Gastrocnemius medialis (tissue), 4 donors: ENCODE measurements around the gene NT5C1A. TPM values are rescaled to one million over a fixed set of nuclear protein-coding genes. Genes with fewer than 3 reads are reported as not detected.

ENCODE experiments used
- ATAC-seq, 2 donors: fragments of 150-250 bp; one replicate each; pipeline ENCODE4 v1.9.1; 2016
- DNase-seq, 2 donors: peaks; one replicate each; pipeline ENCODE4 v3.0.0-alpha.2; 2019
- H3K27ac ChIP-seq, 4 donors: fragments of 200-600 bp; sonication (generic); 1 replicate in 1 of 4; 2 replicates in 3 of 4; pipeline ENCODE4 v1.5.1; 2016 to 2018; ENCODE audit warnings: mild to moderate bottlenecking in 2 of 4, moderate library complexity in 1 of 4
- H3K27me3 ChIP-seq, 3 donors: fragments of 200-600 bp; sonication (generic) in 2 of 3; 1 replicate in 1 of 3; 2 replicates in 2 of 3; pipeline versions ENCODE4 v1.5.1 to v1.6.0; 2016 to 2019; ENCODE audit warnings: mild to moderate bottlenecking in 1 of 3, moderate library complexity in 1 of 3
- H3K36me3 ChIP-seq, 2 donors: fragments of 200-600 bp; sonication (generic) in 1 of 2; one replicate each; pipeline ENCODE4 v1.5.1; 2017 to 2018
- H3K4me1 ChIP-seq, 2 donors: fragments of 200-600 bp; sonication (generic) in 1 of 2; one replicate each; pipeline ENCODE4 v1.5.1; 2016 to 2017; ENCODE audit warnings: mild to moderate bottlenecking in 2 of 2
- H3K4me3 ChIP-seq, 4 donors: fragments of 200-600 bp; sonication (generic) in 3 of 4; 1 replicate in 1 of 4; 2 replicates in 3 of 4; pipeline ENCODE4 v1.5.1; 2016 to 2019; ENCODE audit warnings: mild to moderate bottlenecking in 2 of 4
- H3K9me3 ChIP-seq, 3 donors: fragments of 200-600 bp; sonication (generic) in 2 of 3; 1 replicate in 1 of 3; 2 replicates in 2 of 3; pipeline ENCODE4 v1.5.1; 2016 to 2019
- CTCF ChIP-seq, 5 experiments: fragments of 450-650 bp in 3 of 5; fragments of 200-600 bp in 2 of 5; sonication (generic) in 2 of 5; IDR thresholded peaks in 4 of 5; conservative IDR thresholded peaks in 1 of 5; 1 replicate in 4 of 5; 2 replicates in 1 of 5; pipeline ENCODE4 v1.5.1; 2016 to 2019; ENCODE audit warnings: antibody characterized with exemption in 5 of 5, mild to moderate bottlenecking in 3 of 5, moderate library complexity in 3 of 5
- POLR2A ChIP-seq, 2 donors: fragments of 450-650 bp; IDR thresholded peaks; one replicate each; pipeline ENCODE4 v1.6.1; 2017; ENCODE audit warnings: antibody characterized with exemption in 2 of 2, mild to moderate bottlenecking in 2 of 2, moderate library complexity in 2 of 2
- in situ Hi-C, 4 donors: fragments of 200-750 bp; cut with MboI; loops; one replicate each; pipeline versions ENCODE4 v1.15.0 to v1.8.0; 2017; ENCODE audit warnings: low sequenced_read_pairs in 4 of 4
- intact Hi-C: fragments of 100-400 bp; cut with DNase I; formaldehyde crosslinking; loops from one replicate; pipeline ENCODE4 v1.15.1; 2023; ENCODE audit warnings: low total_unique reads
- total RNA-seq, 4 donors: library from RNA; depleted of rRNA; stranded (reverse); fragments of >200 nt; gene quantifications; one replicate each; pipeline versions ENCODE4 v1.1.0 to v1.2.3, GENCODE V29; 2016

Gene NT5C1A
- total RNA-seq, 4 donors from 2014 or later: 10.8 to 85.5 (median 59.9) TPM

GRCh38 chr1:39652105-39652504 is 19.8 kb downstream of the NT5C1A start:
- intact Hi-C loops: no loop called here
- no peaks in the 10 kb centered on the region for H3K27me3 ChIP-seq
- TF ChIP-seq CTCF (IDR thresholded peaks at IDR 0.05 in 4 of 5, conservative IDR thresholded peaks at IDR 0.05 in 1 of 5): no peak
- TF ChIP-seq POLR2A (IDR thresholded peaks at IDR 0.05): no peak
- in situ Hi-C loops: loop anchor here (5.0 to 10.0 kb wide), 4 partner anchors 45 to 70 kb away; no protein-coding TSS in a partner anchor
- H3K9me3 ChIP-seq: no peaks in the 10 kb centered on the region
- H3K27ac ChIP-seq: peak overlapping the region; percentile 76 to 85 (median 80)
- H3K4me1 ChIP-seq: peaks cover 22 to 38% of the 10 kb centered on the region in 2 donors
- DNase-seq: no peak
- no peak for ATAC-seq
- no peaks in the 10 kb centered on the region for H3K36me3 ChIP-seq
- no peak overlapping the region for H3K4me3 ChIP-seq

GRCh38 chr1:39650431-39650830 is 21.5 kb downstream of the NT5C1A start:
- intact Hi-C loops (no loop called here), in situ Hi-C loops (loop anchor here (5.0 to 10.0 kb wide), 4 partner anchors 43 to 72 kb away; no protein-coding TSS in a partner anchor)
- ATAC-seq (no peak), DNase-seq (peak in 1 of 2 donors; percentile 43)
- Histone ChIP-seq H3K36me3 (no peaks in the 10 kb centered on the region), H3K4me1 (peaks cover 29 to 32% of the 10 kb centered on the region in 2 donors), H3K27ac (no peak overlapping the region), H3K4me3 (no peak overlapping the region), H3K9me3 (no peaks in the 10 kb centered on the region), H3K27me3 (no peaks in the 10 kb centered on the region)
- no peak for TF ChIP-seq CTCF (IDR thresholded peaks at IDR 0.05 in 4 of 5, conservative IDR thresholded peaks at IDR 0.05 in 1 of 5)

GRCh38 chr1:39649636-39650185 is 22.2 kb downstream of the NT5C1A start:
- Histone ChIP-seq H3K36me3 (no peaks in the 10 kb centered on the region), H3K27me3 (no peaks in the 10 kb centered on the region), H3K4me3 (no peak overlapping the region), H3K27ac (no peak overlapping the region), H3K4me1 (peaks cover 27 to 31% of the 10 kb centered on the region in 2 donors), H3K9me3 (no peaks in the 10 kb centered on the region)
- ATAC-seq (no peak), DNase-seq (no peak)
- in situ Hi-C loops: loop anchor here (5.0 to 10.0 kb wide), 4 partner anchors 42 to 73 kb away; no protein-coding TSS in a partner anchor
- intact Hi-C loops: no loop called here
- TF ChIP-seq POLR2A (IDR thresholded peaks at IDR 0.05): no peak

GRCh38 chr1:39648496-39648895 is 23.4 kb downstream of the NT5C1A start:
- TF ChIP-seq CTCF (IDR thresholded peaks at IDR 0.05 in 4 of 5, conservative IDR thresholded peaks at IDR 0.05 in 1 of 5) (no peak), POLR2A (IDR thresholded peaks at IDR 0.05) (no peak)
- DNase-seq: no peak
- in situ Hi-C loops (no loop called here), intact Hi-C loops (no loop called here)
- Histone ChIP-seq H3K27me3 (no peaks in the 10 kb centered on the region), H3K4me3 (no peak overlapping the region), H3K4me1 (peaks cover 19 to 21% of the 10 kb centered on the region in 2 donors), H3K36me3 (no peaks in the 10 kb centered on the region), H3K27ac (peak overlapping the region in 1 of 4 donors; percentile 73), H3K9me3 (no peaks in the 10 kb centered on the region)
- no peak for ATAC-seq

GRCh38 chr1:39647247-39647646 is 24.7 kb downstream of the NT5C1A start:
- H3K9me3 ChIP-seq: no peaks in the 10 kb centered on the region
- intact Hi-C loops: no loop called here
- peak overlapping the region; percentile 48 to 74 (median 66) for H3K27ac ChIP-seq
- DNase-seq (no peak), ATAC-seq (no peak)
- H3K27me3 ChIP-seq: no peaks in the 10 kb centered on the region
- H3K4me1 ChIP-seq: peaks cover 18 to 19% of the 10 kb centered on the region in 2 donors
- H3K4me3 ChIP-seq: no peak overlapping the region
- TF ChIP-seq POLR2A (IDR thresholded peaks at IDR 0.05) (no peak), CTCF (IDR thresholded peaks at IDR 0.05 in 4 of 5, conservative IDR thresholded peaks at IDR 0.05 in 1 of 5) (no peak)
- in situ Hi-C loops: no loop called here
- no peaks in the 10 kb centered on the region for H3K36me3 ChIP-seq
